NCI-H526 treated with DMSO at 0.1 percent for 48 hours (cell line): ENCODE results near the gene ACTBL2.
"Not testable (repeated sequence)": the region's sequence is repeated elsewhere in the genome, so short reads cannot be mapped to it uniquely, and the experiment has no call there.

Experiments used
- DNase-seq: peaks from one replicate; lab custom pipeline; 2025; lab: John Stamatoyannopoulos, UW

The ACTBL2 gene

GRCh38 chr5:57482671-57483106 lies at the start of gene ACTBL2:
Gene ACTBL2, minus strand, starts transcription at chr5:57482811. Its CDS starts 104 bp downstream, at chr5:57482707.
- no peak for DNase-seq

GRCh38 chr5:57531333-57531732 lies 48.7 kb upstream of the ACTBL2 start:
- no peak for DNase-seq

GRCh38 chr5:57529864-57530263 lies 47.3 kb upstream of the ACTBL2 start:
- no peak for DNase-seq

GRCh38 chr5:57527870-57528269 lies 45.3 kb upstream of the ACTBL2 start:
- DNase-seq, result no peak

- DNase-seq, result no peak
Measured at GRCh38 chr5:57524348-57525060, 41.9 kb upstream of the ACTBL2 start.

GRCh38 chr5:57522477-57522876 lies 39.9 kb upstream of the ACTBL2 start:
- not testable (repeated sequence) for DNase-seq

- DNase-seq, result not testable (repeated sequence)
Measured at GRCh38 chr5:57518415-57518814, 35.8 kb upstream of the ACTBL2 start.

GRCh38 chr5:57517250-57517649 lies 34.6 kb upstream of the ACTBL2 start:
- no peak for DNase-seq

- DNase-seq, result no peak
Measured at GRCh38 chr5:57513785-57514184, 31.2 kb upstream of the ACTBL2 start.

GRCh38 chr5:57511321-57511720 lies 28.7 kb upstream of the ACTBL2 start:
- no peak for DNase-seq

GRCh38 chr5:57509501-57510260 lies 27.1 kb upstream of the ACTBL2 start:
- no peak for DNase-seq

- no peak for DNase-seq
Measured at GRCh38 chr5:57508211-57508610, 25.6 kb upstream of the ACTBL2 start.

GRCh38 chr5:57505272-57506200 lies 22.9 kb upstream of the ACTBL2 start:
- DNase-seq, result no peak

- no peak for DNase-seq
Measured at GRCh38 chr5:57504357-57504756, 21.7 kb upstream of the ACTBL2 start.

- DNase-seq, result no peak
Measured at GRCh38 chr5:57503433-57503832, 20.8 kb upstream of the ACTBL2 start.

GRCh38 chr5:57501414-57502201 lies 19.0 kb upstream of the ACTBL2 start:
- no peak for DNase-seq

- DNase-seq, result no peak
Measured at GRCh38 chr5:57499262-57500050, 16.8 kb upstream of the ACTBL2 start.

- no peak for DNase-seq
Measured at GRCh38 chr5:57497733-57498132, 15.1 kb upstream of the ACTBL2 start.

GRCh38 chr5:57495285-57496086 lies 12.9 kb upstream of the ACTBL2 start:
- no peak for DNase-seq
